Thyroid gland (tissue), 4 donors: ENCODE measurements around the gene AGAP5.

Experiments
- POLR2A ChIP-seq, 2 donors: fragments of 450-650 bp; IDR thresholded peaks; one replicate each; pipeline ENCODE4 v1.6.1; 2017; ENCODE audit warnings: antibody characterized with exemption in 2 of 2, mild to moderate bottlenecking in 2 of 2, moderate library complexity in 1 of 2
- TF ChIP-seq, protein P1 (sequence below), 6 experiments: fragments of 200-600 bp in 3 of 6; fragments of 450-650 bp in 3 of 6; sonication (generic) in 3 of 6; IDR thresholded peaks; one replicate each; pipeline ENCODE4 v1.5.1; 2016 to 2019; ENCODE audit warnings: antibody characterized with exemption in 6 of 6, mild to moderate bottlenecking in 2 of 6, inconsistent platforms in 1 of 6, moderate library complexity in 1 of 6

- TF ChIP-seq, protein P1, sequence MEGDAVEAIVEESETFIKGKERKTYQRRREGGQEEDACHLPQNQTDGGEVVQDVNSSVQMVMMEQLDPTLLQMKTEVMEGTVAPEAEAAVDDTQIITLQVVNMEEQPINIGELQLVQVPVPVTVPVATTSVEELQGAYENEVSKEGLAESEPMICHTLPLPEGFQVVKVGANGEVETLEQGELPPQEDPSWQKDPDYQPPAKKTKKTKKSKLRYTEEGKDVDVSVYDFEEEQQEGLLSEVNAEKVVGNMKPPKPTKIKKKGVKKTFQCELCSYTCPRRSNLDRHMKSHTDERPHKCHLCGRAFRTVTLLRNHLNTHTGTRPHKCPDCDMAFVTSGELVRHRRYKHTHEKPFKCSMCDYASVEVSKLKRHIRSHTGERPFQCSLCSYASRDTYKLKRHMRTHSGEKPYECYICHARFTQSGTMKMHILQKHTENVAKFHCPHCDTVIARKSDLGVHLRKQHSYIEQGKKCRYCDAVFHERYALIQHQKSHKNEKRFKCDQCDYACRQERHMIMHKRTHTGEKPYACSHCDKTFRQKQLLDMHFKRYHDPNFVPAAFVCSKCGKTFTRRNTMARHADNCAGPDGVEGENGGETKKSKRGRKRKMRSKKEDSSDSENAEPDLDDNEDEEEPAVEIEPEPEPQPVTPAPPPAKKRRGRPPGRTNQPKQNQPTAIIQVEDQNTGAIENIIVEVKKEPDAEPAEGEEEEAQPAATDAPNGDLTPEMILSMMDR (IDR thresholded peaks at IDR 0.05): no peak
- peak in 1 of 2 donors; percentile 67 for TF ChIP-seq POLR2A (IDR thresholded peaks at IDR 0.05)
Observed at GRCh38 chr10:73730153-73730906, 32.4 kb upstream of the AGAP5 start.
